ENCODE data around the gene CHRNA9.
A peak's percentile ranks its signal among the peaks of the same experiment; 100 is the strongest.
"Not testable (repeated sequence)": the region's sequence is repeated elsewhere in the genome, so short reads cannot be mapped to it uniquely, and the experiment has no call there.

The CHRNA9 gene, protein sequence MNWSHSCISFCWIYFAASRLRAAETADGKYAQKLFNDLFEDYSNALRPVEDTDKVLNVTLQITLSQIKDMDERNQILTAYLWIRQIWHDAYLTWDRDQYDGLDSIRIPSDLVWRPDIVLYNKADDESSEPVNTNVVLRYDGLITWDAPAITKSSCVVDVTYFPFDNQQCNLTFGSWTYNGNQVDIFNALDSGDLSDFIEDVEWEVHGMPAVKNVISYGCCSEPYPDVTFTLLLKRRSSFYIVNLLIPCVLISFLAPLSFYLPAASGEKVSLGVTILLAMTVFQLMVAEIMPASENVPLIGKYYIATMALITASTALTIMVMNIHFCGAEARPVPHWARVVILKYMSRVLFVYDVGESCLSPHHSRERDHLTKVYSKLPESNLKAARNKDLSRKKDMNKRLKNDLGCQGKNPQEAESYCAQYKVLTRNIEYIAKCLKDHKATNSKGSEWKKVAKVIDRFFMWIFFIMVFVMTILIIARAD

GRCh38 chr4:40334591-40335524 lies at the start of gene CHRNA9:
CHRNA9 (plus strand) TSS chr4:40335333; CDS start chr4:40335468, 135 bp downstream.
- FAIRE-seq (no peak), DNase-seq (ENCODE audit: extremely low spot score, insufficient read length, low read depth) (no peak)

GRCh38 chr4:40285692-40286091 lies 49.4 kb upstream of the CHRNA9 start:
- DNase-seq (ENCODE audit: extremely low spot score, insufficient read length, low read depth) (no peak), FAIRE-seq (no peak)

- DNase-seq (ENCODE audit: extremely low spot score, insufficient read length, low read depth) (no peak), FAIRE-seq (no peak)
Measured at GRCh38 chr4:40288566-40288965, 46.6 kb upstream of the CHRNA9 start.

DNA sequence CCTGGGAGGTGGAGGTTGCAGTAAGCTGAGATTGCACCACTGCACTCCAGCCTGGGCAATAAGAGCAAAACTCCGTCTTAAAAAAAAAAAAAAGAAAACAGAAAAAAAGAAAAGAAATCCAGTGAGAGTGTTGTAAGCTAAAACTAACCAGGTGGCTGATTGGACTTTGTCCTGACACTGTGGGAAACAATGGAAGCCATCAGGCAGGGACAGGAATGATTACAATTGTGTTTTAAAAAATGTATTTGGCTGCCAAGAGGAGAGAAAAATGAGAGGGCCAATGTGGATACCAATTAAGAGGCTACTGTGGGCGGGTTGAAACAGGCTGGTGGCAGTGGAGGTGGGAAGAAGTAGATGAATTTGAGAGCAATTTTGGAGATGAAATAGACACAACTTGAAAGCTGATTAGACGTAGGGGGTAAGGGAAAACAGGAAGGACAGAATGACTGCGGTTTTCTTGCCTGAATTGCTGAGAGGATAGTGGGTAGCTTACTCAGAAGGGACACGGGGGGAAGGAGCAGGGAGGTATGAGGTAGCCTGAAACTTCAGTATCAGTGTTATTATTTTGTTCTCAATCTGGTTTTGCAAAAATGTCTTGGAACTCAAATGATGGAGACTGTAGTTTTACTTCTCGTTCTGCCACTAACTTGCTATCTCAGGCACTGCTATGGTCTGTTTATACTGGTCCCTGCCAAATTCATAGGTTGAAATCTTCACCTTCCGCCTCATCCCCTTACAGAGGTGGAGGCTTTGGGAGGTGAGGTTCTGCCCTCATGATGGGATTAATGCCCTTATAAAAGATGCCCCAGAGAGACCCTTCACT lies 45.6 kb upstream of the CHRNA9 start:
- FAIRE-seq: peak; percentile 21
- no peak for DNase-seq (ENCODE audit: extremely low spot score, insufficient read length, low read depth)

DNA sequence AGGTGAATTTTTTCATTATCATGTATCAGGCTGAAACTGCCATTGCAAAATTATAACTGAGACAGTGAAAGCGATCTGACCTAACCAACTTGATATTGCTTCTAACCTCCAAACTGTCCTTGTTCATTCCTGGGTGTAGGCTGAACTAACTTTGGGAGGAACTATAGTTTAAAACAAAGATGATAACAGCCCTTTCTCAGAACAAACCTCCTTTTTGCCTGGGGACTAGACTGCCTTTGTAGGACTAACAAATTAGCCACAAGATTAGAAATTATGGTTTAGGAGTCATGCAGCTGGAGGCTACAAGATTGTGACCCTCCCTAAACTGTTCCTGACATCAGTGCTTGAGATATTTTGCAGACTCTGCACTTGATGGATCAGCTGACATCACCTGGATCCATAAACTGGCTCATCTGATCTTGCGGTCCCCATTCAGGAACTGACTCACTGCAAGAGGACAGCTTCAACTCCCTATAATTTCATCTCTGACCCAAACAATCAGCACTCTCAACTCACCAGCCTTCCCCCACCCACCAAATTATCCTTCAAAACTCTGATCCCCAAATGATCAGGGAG lies 44.4 kb upstream of the CHRNA9 start:
- not testable (repeated sequence) for FAIRE-seq; DNase-seq (ENCODE audit: extremely low spot score, insufficient read length, low read depth)

DNA sequence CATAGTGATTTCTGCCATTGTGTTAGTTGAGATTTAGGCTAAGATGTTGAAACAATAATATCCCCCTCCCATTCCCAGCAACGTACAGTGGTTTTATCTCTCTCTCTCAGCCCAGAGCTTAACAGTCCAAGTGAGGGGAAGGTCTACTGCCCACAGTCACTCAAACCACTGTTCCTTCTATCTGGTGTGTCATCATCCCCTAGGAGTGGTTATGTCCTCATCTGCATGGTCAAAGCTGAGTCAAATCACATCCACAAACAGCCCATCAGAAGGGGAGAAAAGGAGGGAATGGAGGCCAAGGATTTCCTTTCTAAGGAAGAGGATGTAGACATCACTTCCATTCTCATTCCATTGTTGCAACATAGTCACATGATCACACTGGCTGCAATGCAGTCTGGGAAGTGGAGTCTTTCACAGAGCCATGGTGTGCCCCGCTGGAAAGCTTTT lies 42.8 kb upstream of the CHRNA9 start:
- FAIRE-seq: no peak
- DNase-seq (ENCODE audit: extremely low spot score, insufficient read length, low read depth): no peak

GRCh38 chr4:40294339-40294738 lies 40.8 kb upstream of the CHRNA9 start:
- DNase-seq (ENCODE audit: extremely low spot score, insufficient read length, low read depth) (no peak), FAIRE-seq (no peak)

GRCh38 chr4:40295030-40295429 lies 40.1 kb upstream of the CHRNA9 start:
- DNase-seq (ENCODE audit: extremely low spot score, insufficient read length, low read depth); FAIRE-seq: not testable (repeated sequence)

GRCh38 chr4:40295572-40295971 lies 39.6 kb upstream of the CHRNA9 start:
- FAIRE-seq (no peak), DNase-seq (ENCODE audit: extremely low spot score, insufficient read length, low read depth) (no peak)

DNA sequence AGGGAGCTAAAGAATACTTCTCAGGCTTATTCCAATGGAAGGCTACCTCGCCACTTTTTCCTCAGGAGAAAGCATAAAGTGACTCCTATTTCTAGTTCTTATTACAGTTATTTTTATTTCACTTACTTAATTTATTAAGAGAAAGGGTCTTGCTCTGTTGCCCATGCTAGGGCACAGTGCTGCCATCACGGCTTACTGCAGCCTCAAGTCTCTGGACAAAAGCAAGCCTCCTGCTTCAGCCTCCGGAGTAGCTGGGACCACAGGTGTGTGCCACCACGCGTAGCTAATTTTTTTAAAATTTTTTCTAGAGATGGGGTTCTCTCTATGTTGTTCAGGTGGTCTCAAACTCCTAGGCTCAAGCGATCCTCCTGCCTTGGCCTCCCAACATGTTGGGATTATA lies 36.0 kb upstream of the CHRNA9 start:
- FAIRE-seq (no peak), DNase-seq (ENCODE audit: extremely low spot score, insufficient read length, low read depth) (no peak)

DNA sequence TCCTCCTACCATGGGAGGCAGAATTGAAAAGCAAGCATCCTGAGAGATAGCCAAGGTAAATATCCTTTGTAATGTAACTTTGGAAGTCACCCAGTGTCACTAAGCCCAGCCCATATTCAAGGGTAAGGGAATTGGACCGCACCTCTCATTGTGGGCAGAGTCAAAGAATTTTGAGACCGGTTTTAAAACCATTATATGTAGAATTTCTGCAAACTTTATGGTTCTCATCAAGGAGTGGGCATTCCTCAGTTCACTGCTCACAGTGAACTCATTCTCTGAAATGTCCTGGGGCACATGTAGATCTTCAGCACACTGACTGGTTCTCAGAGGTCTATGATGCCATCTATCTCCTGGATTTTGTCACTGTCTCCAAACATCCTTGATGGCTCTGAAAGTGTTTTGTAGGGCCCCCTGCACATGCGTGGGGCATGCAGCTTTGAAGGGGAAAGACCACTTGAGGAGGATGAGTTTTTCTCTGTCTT lies 35.3 kb upstream of the CHRNA9 start:
- no peak for FAIRE-seq
- DNase-seq (ENCODE audit: extremely low spot score, insufficient read length, low read depth): no peak

- no peak for FAIRE-seq
- DNase-seq (ENCODE audit: extremely low spot score, insufficient read length, low read depth): no peak
Measured at GRCh38 chr4:40300371-40301162, 34.6 kb upstream of the CHRNA9 start.

GRCh38 chr4:40301603-40302002 lies 33.5 kb upstream of the CHRNA9 start:
- DNase-seq (ENCODE audit: extremely low spot score, insufficient read length, low read depth) (no peak), FAIRE-seq (peak; percentile 89)

GRCh38 chr4:40303751-40304150 lies 31.4 kb upstream of the CHRNA9 start:
- peak; percentile 26 for FAIRE-seq
- DNase-seq (ENCODE audit: extremely low spot score, insufficient read length, low read depth): no peak

- DNase-seq (ENCODE audit: extremely low spot score, insufficient read length, low read depth) (peak; percentile 39), FAIRE-seq (peak; percentile 99)
Measured at GRCh38 chr4:40305328-40306170, 29.6 kb upstream of the CHRNA9 start.

DNA sequence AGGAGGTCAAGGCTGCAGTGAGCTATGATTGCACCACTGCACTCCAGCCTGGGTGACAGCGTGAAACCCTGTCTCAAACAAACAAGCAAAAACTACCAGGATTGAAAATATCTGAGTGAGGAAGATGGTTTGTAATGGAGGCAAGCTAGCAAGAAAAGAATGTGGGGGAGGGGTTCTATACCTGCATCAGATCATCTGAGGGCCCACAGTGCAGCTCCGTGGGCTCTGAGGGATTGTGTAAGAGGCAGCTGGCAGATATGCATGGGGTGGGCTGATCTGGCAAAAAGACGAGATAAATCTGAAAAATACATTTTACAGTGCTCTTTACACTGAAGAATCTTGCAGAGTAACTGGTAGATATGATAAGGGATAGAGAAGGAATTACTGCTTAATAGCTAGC lies 28.9 kb upstream of the CHRNA9 start:
- FAIRE-seq (no peak), DNase-seq (ENCODE audit: extremely low spot score, insufficient read length, low read depth) (no peak)

GRCh38 chr4:40306976-40307375 lies 28.2 kb upstream of the CHRNA9 start:
- no peak for FAIRE-seq
- DNase-seq (ENCODE audit: extremely low spot score, insufficient read length, low read depth): no peak
